Activated CD8-positive, alpha-beta T cell treated with anti-CD3 and anti-CD28 coated beads for 36 hours (primary cell): ENCODE measurements around the gene MYO9A. TPM values are rescaled to one million over a fixed set of nuclear protein-coding genes. Genes with fewer than 3 reads are reported as not detected.

Experiments used
- ATAC-seq: fragments of 200-7000 bp; cut with Tn5 transposase; one replicate; pipeline ENCODE4 v1.10.0; 2021; ENCODE audit warnings: mild to moderate bottlenecking, moderate library complexity
- CTCF ChIA-PET: fragments of 350-600 bp; sonication (Branson Sonifier 250); formaldehyde crosslinking; loops from one replicate; lab custom pipeline; 2021; ENCODE audit warnings: antibody characterized with exemption; lab: Charles Lee
- POLR2A ChIA-PET: fragments of 350-600 bp; sonication (Branson Sonifier 250); formaldehyde crosslinking; loops from one replicate; lab custom pipeline; 2021; ENCODE audit warnings: antibody characterized with exemption; lab: Charles Lee
- DNase-seq: peaks from one replicate; pipeline ENCODE4 v3.0.0-alpha.2; 2020
- H3K27ac Mint-ChIP-seq: one replicate; pipeline ENCODE4 v1.8.0; 2021; ENCODE audit warnings: mild to moderate bottlenecking, mixed read lengths
- H3K27me3 Mint-ChIP-seq: one replicate; pipeline ENCODE4 v1.8.0; 2021; ENCODE audit warnings: mixed read lengths
- H3K36me3 Mint-ChIP-seq: one replicate; pipeline ENCODE4 v1.8.0; 2021; ENCODE audit warnings: low read depth, mixed read lengths
- H3K4me1 Mint-ChIP-seq: one replicate; pipeline ENCODE4 v1.8.0; 2021; ENCODE audit warnings: low read depth, mixed read lengths
- H3K4me3 Mint-ChIP-seq: one replicate; pipeline ENCODE4 v1.8.0; 2021; ENCODE audit warnings: mild to moderate bottlenecking, moderate library complexity, mixed read lengths
- H3K9me3 Mint-ChIP-seq: one replicate; pipeline ENCODE4 v1.8.0; 2021; ENCODE audit warnings: mixed read lengths
- intact Hi-C: fragments of 100-400 bp; cut with micrococcal nuclease; formaldehyde crosslinking; loops from one replicate; pipeline ENCODE4 v1.10.0; 2022
- total RNA-seq, 2 experiments: library from RNA; stranded (reverse); gene quantifications; one replicate each; pipeline ENCODE4 v1.2.3, GENCODE V29; 2021
- TF ChIP-seq, protein P1 (sequence below): fragments of 200-600 bp; IDR thresholded peaks from one replicate; pipeline ENCODE4 v1.8.0; 2022; ENCODE audit warnings: antibody characterized with exemption, mild to moderate bottlenecking

Gene MYO9A
- total RNA-seq, 2 experiments from 2014 or later: 16.8 to 18.7 TPM

- Mint-ChIP-seq H3K9me3 (no peaks in the 10 kb centered on the region), H3K4me1 (peaks cover 6% of the 10 kb centered on the region), H3K27me3 (peaks cover 6% of the 10 kb centered on the region), H3K4me3 (no peak overlapping the region), H3K36me3 (no peaks in the 10 kb centered on the region), H3K27ac (no peak overlapping the region)
- intact Hi-C loops: loop anchor here (5.0 kb wide), 1 partner anchor 377 kb away; no protein-coding TSS in a partner anchor
- CTCF ChIA-PET: interaction anchor here (0.7 to 3.8 kb wide), 12 partner anchors 10 to 385 kb away, joined by 3 to 35 read pairs (median 4); no protein-coding TSS in a partner anchor
- DNase-seq (peak; percentile 46), ATAC-seq (peak; percentile 66)
- TF ChIP-seq, protein P1, sequence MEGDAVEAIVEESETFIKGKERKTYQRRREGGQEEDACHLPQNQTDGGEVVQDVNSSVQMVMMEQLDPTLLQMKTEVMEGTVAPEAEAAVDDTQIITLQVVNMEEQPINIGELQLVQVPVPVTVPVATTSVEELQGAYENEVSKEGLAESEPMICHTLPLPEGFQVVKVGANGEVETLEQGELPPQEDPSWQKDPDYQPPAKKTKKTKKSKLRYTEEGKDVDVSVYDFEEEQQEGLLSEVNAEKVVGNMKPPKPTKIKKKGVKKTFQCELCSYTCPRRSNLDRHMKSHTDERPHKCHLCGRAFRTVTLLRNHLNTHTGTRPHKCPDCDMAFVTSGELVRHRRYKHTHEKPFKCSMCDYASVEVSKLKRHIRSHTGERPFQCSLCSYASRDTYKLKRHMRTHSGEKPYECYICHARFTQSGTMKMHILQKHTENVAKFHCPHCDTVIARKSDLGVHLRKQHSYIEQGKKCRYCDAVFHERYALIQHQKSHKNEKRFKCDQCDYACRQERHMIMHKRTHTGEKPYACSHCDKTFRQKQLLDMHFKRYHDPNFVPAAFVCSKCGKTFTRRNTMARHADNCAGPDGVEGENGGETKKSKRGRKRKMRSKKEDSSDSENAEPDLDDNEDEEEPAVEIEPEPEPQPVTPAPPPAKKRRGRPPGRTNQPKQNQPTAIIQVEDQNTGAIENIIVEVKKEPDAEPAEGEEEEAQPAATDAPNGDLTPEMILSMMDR: peak; percentile 82
- POLR2A ChIA-PET: no interaction called here
These were observed 337.6 kb downstream of the MYO9A start for GRCh38 chr15:71780115-71780976.

GRCh38 chr15:71779073-71779797, 338.7 kb downstream of the MYO9A start:
- DNase-seq (no peak), ATAC-seq (no peak)
- Mint-ChIP-seq H3K27ac (no peak overlapping the region), H3K27me3 (no peaks in the 10 kb centered on the region), H3K4me1 (peaks cover 6% of the 10 kb centered on the region), H3K4me3 (no peak overlapping the region), H3K9me3 (no peaks in the 10 kb centered on the region), H3K36me3 (no peaks in the 10 kb centered on the region)
- TF ChIP-seq, protein P1: no peak
- ChIA-PET CTCF (interaction anchor here (3.0 to 3.8 kb wide), 2 partner anchors 35 to 377 kb away, joined by 9 to 35 read pairs; no protein-coding TSS in a partner anchor), POLR2A (interaction anchor here (0.6 kb wide), 1 partner anchor 400 kb away, joined by 4 read pairs; no protein-coding TSS in a partner anchor)
- intact Hi-C loops: no loop called here

- H3K4me1 Mint-ChIP-seq: peaks cover 6% of the 10 kb centered on the region
- intact Hi-C loops: no loop called here
- ChIA-PET POLR2A (no interaction called here), CTCF (interaction anchor here (0.7 to 3.0 kb wide), 3 partner anchors 25 to 967 kb away, joined by 3 to 9 read pairs (median 4); no protein-coding TSS in a partner anchor)
- no peak overlapping the region for H3K4me3 Mint-ChIP-seq
- ATAC-seq (no peak), DNase-seq (no peak)
- H3K36me3 Mint-ChIP-seq: no peaks in the 10 kb centered on the region
- no peaks in the 10 kb centered on the region for H3K27me3 Mint-ChIP-seq
- H3K27ac Mint-ChIP-seq: no peak overlapping the region
- no peaks in the 10 kb centered on the region for H3K9me3 Mint-ChIP-seq
- TF ChIP-seq, protein P1: no peak
These were observed 340.6 kb downstream of the MYO9A start for GRCh38 chr15:71777216-71777943.

DNA sequence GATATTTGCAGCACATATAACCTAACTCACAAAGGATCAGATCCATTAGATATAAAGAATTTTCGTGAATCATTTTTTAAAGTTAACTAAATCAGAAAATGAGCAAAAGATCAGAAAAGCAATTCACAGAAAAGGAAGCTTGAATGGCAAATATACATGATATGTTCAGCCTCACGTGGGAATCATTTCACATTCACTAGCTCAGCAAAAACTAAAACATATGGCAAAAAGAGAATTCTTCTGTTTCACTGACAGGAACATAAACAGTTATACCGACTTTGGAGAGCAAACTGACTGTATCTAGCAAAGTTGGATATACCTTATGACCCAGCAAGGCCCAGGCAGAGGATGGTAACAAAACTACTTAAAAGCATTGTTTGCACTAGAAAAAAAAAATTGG, 341.6 kb downstream of the MYO9A start:
- POLR2A ChIA-PET: interaction anchor here (0.7 kb wide), 1 partner anchor 362 kb away, joined by 3 read pairs; no protein-coding TSS in a partner anchor
- Mint-ChIP-seq H3K4me3 (no peak overlapping the region), H3K36me3 (no peaks in the 10 kb centered on the region), H3K9me3 (no peaks in the 10 kb centered on the region), H3K4me1 (peaks cover 6% of the 10 kb centered on the region), H3K27me3 (no peaks in the 10 kb centered on the region), H3K27ac (no peak overlapping the region)
- CTCF ChIA-PET: interaction anchor here (0.7 to 1.4 kb wide), 2 partner anchors 380 to 968 kb away, joined by 3 read pairs; no protein-coding TSS in a partner anchor
- DNase-seq (no peak), ATAC-seq (no peak)
- intact Hi-C loops: no loop called here
- TF ChIP-seq, protein P1: no peak
